GM23248 (cell line): ENCODE data around the gene PTEN.

ENCODE experiments used
- EZH2 ChIP-seq: fragments of 200-600 bp; sonication (generic); IDR thresholded peaks from 2 replicates; pipeline ENCODE4 v1.6.1; 2018; ENCODE audit warnings: antibody characterized with exemption, mild to moderate bottlenecking; ENCODE audit not compliant: insufficient read depth, poor library complexity, severe bottlenecking
- EZH2phosphoT487 ChIP-seq: fragments of 200-600 bp; sonication (generic); IDR thresholded peaks from 2 replicates; pipeline ENCODE4 v1.6.1; 2018; ENCODE audit warnings: antibody characterized with exemption, moderate library complexity, mild to moderate bottlenecking, low read depth; ENCODE audit not compliant: insufficient read depth

GRCh38 chr10:87945984-87946383 lies 82.6 kb downstream of the PTEN start:
- no peak for TF ChIP-seq EZH2phosphoT487
- no peak for TF ChIP-seq EZH2
